GF-D8 (cell line): ENCODE data around the gene LY9.

Source experiments
- DNase-seq: peaks from one replicate; lab custom pipeline; 2025; lab: John Stamatoyannopoulos, UW

The LY9 gene

GRCh38 chr1:160795951-160796383 lies at the start of gene LY9:
Gene LY9 (plus strand): TSS chr1:160796174. CDS start chr1:160796188, 14 bp downstream.
- no peak for DNase-seq

GRCh38 chr1:160746836-160747500 lies 49.0 kb upstream of the LY9 start:
- no peak for DNase-seq

GRCh38 chr1:160747717-160748116 lies 48.3 kb upstream of the LY9 start:
- DNase-seq = no peak

GRCh38 chr1:160748181-160748877 lies 47.6 kb upstream of the LY9 start:
- no peak for DNase-seq

GRCh38 chr1:160748878-160749269 lies 47.1 kb upstream of the LY9 start:
- DNase-seq = no peak

- DNase-seq = no peak
These were observed 45.4 kb upstream of the LY9 start for GRCh38 chr1:160750608-160751007.

- no peak for DNase-seq
These were observed 43.6 kb upstream of the LY9 start for GRCh38 chr1:160752406-160752805.

- DNase-seq = no peak
These were observed 43.0 kb upstream of the LY9 start for GRCh38 chr1:160752924-160753323.

GRCh38 chr1:160753594-160753993 lies 42.4 kb upstream of the LY9 start:
- no peak for DNase-seq

GRCh38 chr1:160755461-160755860 lies 40.5 kb upstream of the LY9 start:
- DNase-seq = no peak

- DNase-seq = no peak
These were observed 39.8 kb upstream of the LY9 start for GRCh38 chr1:160755911-160756848.

- DNase-seq = no peak
These were observed 39.1 kb upstream of the LY9 start for GRCh38 chr1:160756849-160757201.

GRCh38 chr1:160758521-160758920 lies 37.5 kb upstream of the LY9 start:
- DNase-seq = no peak

- no peak for DNase-seq
These were observed 36.2 kb upstream of the LY9 start for GRCh38 chr1:160759740-160760139.

- no peak for DNase-seq
These were observed 34.9 kb upstream of the LY9 start for GRCh38 chr1:160761046-160761445.

GRCh38 chr1:160761886-160762285 lies 34.1 kb upstream of the LY9 start:
- DNase-seq = no peak

GRCh38 chr1:160763993-160764392 lies 32.0 kb upstream of the LY9 start:
- DNase-seq = no peak

GRCh38 chr1:160767395-160768294 lies 28.3 kb upstream of the LY9 start:
- no peak for DNase-seq

GRCh38 chr1:160768295-160768657 lies 27.7 kb upstream of the LY9 start:
- peak; percentile 12 for DNase-seq

GRCh38 chr1:160772331-160772730 lies 23.6 kb upstream of the LY9 start:
- DNase-seq = no peak

- DNase-seq = no peak
These were observed 22.9 kb upstream of the LY9 start for GRCh38 chr1:160773093-160773492.
